GM12878 (cell line): ENCODE results near the gene RCE1. TPM values are rescaled to one million over a fixed set of nuclear protein-coding genes. Genes with fewer than 3 reads are reported as not detected.
A peak's percentile ranks its signal among the peaks of the same experiment; 100 is the strongest.

Experiments
- ATAC-seq: fragments of 200-7000 bp; cut with Tn5 transposase; 3 replicates; pipeline ENCODE4 v1.9.1; 2020; ENCODE audit warnings: mild to moderate bottlenecking, moderate library complexity
- BruUV-seq: library from RNA; stranded (reverse); fragments of 400-500 nt; replicated peaks from 2 replicates; lab custom pipeline; 2021; lab: Mats Ljungman, UMichigan
- CTCF ChIA-PET: fragments of 300-600 bp; sonication (Branson Sonifier 250); formaldehyde crosslinking; extraction: SDS; loops from one replicate; lab custom pipeline; 2021; ENCODE audit warnings: inconsistent platforms; lab: Yijun Ruan, JAX
- POLR2A ChIA-PET: fragments of 350-600 bp; formaldehyde crosslinking; extraction: SDS; loops from one replicate; lab custom pipeline; 2021; ENCODE audit warnings: inconsistent platforms; lab: Charles Lee
- RAD21 ChIA-PET: fragments of 300-600 bp; sonication (Branson Sonifier 250); formaldehyde crosslinking; loops from one replicate; lab custom pipeline; 2023; ENCODE audit warnings: antibody characterized with exemption; ENCODE audit not compliant: unreplicated experiment; lab: Charles Lee
- SMC1A ChIA-PET: fragments of 300-600 bp; sonication (Branson Sonifier 250); formaldehyde crosslinking; loops from one replicate; lab custom pipeline; 2023; ENCODE audit not compliant: unreplicated experiment, uncharacterized antibody; lab: Charles Lee
- DNase-seq: peaks from one replicate; pipeline ENCODE4 v3.0.0-alpha.2; 2011; ENCODE audit warnings: low read depth, low spot score
- FAIRE-seq: peaks from 3 replicates; lab custom pipeline; 2011; peaks lifted over from hg19 to GRCh38; lab: Jason Lieb, UNC
- H2AFZ ChIP-seq: 2 replicates; pipeline ENCODE4 v1.6.0; 2011; ENCODE audit warnings: low read depth, low read length, control low read depth; ENCODE audit not compliant: control insufficient read depth
- H3K27ac ChIP-seq: 2 replicates; pipeline ENCODE4 v1.5.1; 2011; ENCODE audit warnings: control low read depth; ENCODE audit not compliant: control insufficient read depth, insufficient read depth
- H3K27me3 ChIP-seq, 2 experiments: replicated peaks in 1 of 2; 2 replicates each; pipeline versions ENCODE4 v1.6.0 to v1.6.1; 2011; ENCODE audit warnings: low read length in 1 of 2; ENCODE audit not compliant: control insufficient read depth in 2 of 2, insufficient read depth in 2 of 2
- H3K36me3 ChIP-seq, 2 experiments: 2 replicates each; pipeline ENCODE4 v1.5.1; 2011; ENCODE audit warnings: low read length in 1 of 2; ENCODE audit not compliant: control insufficient read depth in 2 of 2, insufficient read depth in 2 of 2
- H3K4me1 ChIP-seq: 2 replicates; pipeline ENCODE4 v1.6.1; 2011; ENCODE audit warnings: mild to moderate bottlenecking, low read length, moderate library complexity, mixed read lengths; ENCODE audit not compliant: control insufficient read depth, insufficient read depth
- H3K4me2 ChIP-seq: 2 replicates; pipeline ENCODE4 v1.6.0; 2011; ENCODE audit warnings: control low read depth; ENCODE audit not compliant: control insufficient read depth, insufficient read depth
- H3K4me3 ChIP-seq: fragments of 200-600 bp; sonication (generic); 2 replicates; pipeline ENCODE4 v1.5.1; 2016
- H3K79me2 ChIP-seq: 2 replicates; pipeline ENCODE4 v1.6.0; 2011; ENCODE audit warnings: low read length; ENCODE audit not compliant: control insufficient read depth, insufficient read depth
- H3K9ac ChIP-seq: 2 replicates; pipeline ENCODE4 v1.8.0; 2011; ENCODE audit warnings: low read length, control low read depth, mixed read lengths; ENCODE audit not compliant: control insufficient read depth, insufficient read depth
- H3K9me3 ChIP-seq: replicated peaks from 3 replicates; pipeline ENCODE4 v1.5.1; 2011; ENCODE audit warnings: mild to moderate bottlenecking, low read length; ENCODE audit not compliant: control insufficient read depth, insufficient read depth
- H4K20me1 ChIP-seq: 2 replicates; pipeline ENCODE4 v1.6.0; 2011; ENCODE audit not compliant: control insufficient read depth, insufficient read depth
- ASH2L ChIP-seq: fragments of 300-600, 200-600 bp; sonication (generic); IDR thresholded peaks from 2 replicates; pipeline ENCODE4 v1.6.1; 2017; ENCODE audit warnings: low read depth, mild to moderate bottlenecking, borderline replicate concordance
- CHD2 ChIP-seq: IDR thresholded peaks from 2 replicates; pipeline ENCODE4 v1.6.1; 2011; ENCODE audit warnings: low read depth, low read length, improper control_type of control experiment, borderline replicate concordance
- EED ChIP-seq: sonication (generic); IDR thresholded peaks from 2 replicates; pipeline ENCODE4 v1.6.1; 2016; ENCODE audit warnings: antibody characterized with exemption, low read depth
- GATAD2B ChIP-seq: fragments of 450-650 bp; conservative IDR thresholded peaks from 2 replicates; pipeline ENCODE4 v1.6.1; 2017; ENCODE audit warnings: low read depth, mild to moderate bottlenecking, moderate library complexity
- HDAC2 ChIP-seq: fragments of 200-600 bp; sonication (generic); IDR thresholded peaks from 2 replicates; pipeline ENCODE4 v1.6.1; 2017
- HDAC6 ChIP-seq: fragments of 200-600 bp; sonication (generic); IDR thresholded peaks from one replicate; pipeline ENCODE4 v1.8.0; 2017; ENCODE audit warnings: antibody characterized with exemption; ENCODE audit not compliant: unreplicated experiment
- HDGF ChIP-seq: fragments of 450-650 bp; IDR thresholded peaks from 2 replicates; pipeline ENCODE4 v1.6.1; 2016; ENCODE audit warnings: antibody characterized with exemption
- NR2F1 ChIP-seq: fragments of 450-650 bp; conservative IDR thresholded peaks from 2 replicates; pipeline ENCODE4 v1.6.1; 2017; ENCODE audit warnings: mild to moderate bottlenecking
- RELA ChIP-seq: fragments of 450-650 bp; IDR thresholded peaks from 2 replicates; pipeline ENCODE4 v1.8.0; 2014; ENCODE audit warnings: borderline replicate concordance; ENCODE audit not compliant: partially characterized antibody
- RUNX3 ChIP-seq: IDR thresholded peaks from 2 replicates; pipeline ENCODE4 v1.6.1; 2012; ENCODE audit warnings: low read length, inconsistent platforms
- STAT3 ChIP-seq: IDR thresholded peaks from 2 replicates; pipeline ENCODE4 v1.6.1; 2011; ENCODE audit warnings: low read depth, low read length, improper control_type of control experiment
- WGBS: methylation state at CpG from one replicate; pipeline ENCODE4 v1.1.6; 2016; ENCODE audit warnings: low lambda C conversion rate; ENCODE audit not compliant: insufficient replicate concordance, insufficient coverage; ENCODE audit errors: missing lambda C conversion rate; 5-methylcytosine and 5-hydroxymethylcytosine counted together
- in situ Hi-C: fragments of 300-500 bp; cut with MboI; formaldehyde crosslinking; loops from 9 replicates; pipeline ENCODE4 v1.14.3; 2018; ENCODE audit warnings: mixed read lengths
- intact Hi-C: fragments of 100-400 bp; cut with micrococcal nuclease; formaldehyde crosslinking; loops from one replicate; pipeline ENCODE4 v1.14.2; 2022; ENCODE audit not compliant: unreplicated experiment
- polyA plus RNA-seq, 11 experiments: library from polyadenylated mRNA; depleted of rRNA in 4 of 11; unstranded in 6 of 11; stranded (reverse) in 5 of 11; fragments of >200 nt; fragmentation: Nextera tagmentation in 4 of 11; fragmentation: Illumina TruSeq in 1 of 11; extraction: Ambion mirVana in 4 of 11; extraction: Trizol in 1 of 11; gene quantifications; 1 replicate in 1 of 11; 2 replicates in 10 of 11; pipeline versions ENCODE4 v1.2.1 to v1.2.3, GENCODE V29; 2011 to 2016; ENCODE audit warnings: inconsistent platforms in 2 of 11, missing spikeins in 2 of 11, low read depth in 1 of 11
- total RNA-seq, 4 experiments: library from RNA; depleted of rRNA in 3 of 4; stranded (reverse); fragments of >200 nt in 3 of 4; fragmentation: Illumina TruSeq in 1 of 4; extraction: Trizol in 1 of 4; gene quantifications; 2 replicates each; pipeline versions ENCODE4 v1.2.1 to v1.2.3, GENCODE V29; 2013 to 2021
- TF ChIP-seq, protein P1 (sequence below): fragments of 450-650 bp; IDR thresholded peaks from 2 replicates; pipeline ENCODE4 v1.6.1; 2017; ENCODE audit warnings: antibody characterized with exemption, mild to moderate bottlenecking, moderate library complexity
- TF ChIP-seq, protein P2 (sequence below): fragments of 450-650 bp; IDR thresholded peaks from 2 replicates; pipeline ENCODE4 v1.6.1; 2016; ENCODE audit warnings: mild to moderate bottlenecking
- TF ChIP-seq, protein P3 (sequence below): fragments of 450-650 bp; IDR thresholded peaks from 2 replicates; pipeline ENCODE4 v1.6.1; 2018; ENCODE audit warnings: mild to moderate bottlenecking, low read depth, moderate library complexity; ENCODE audit not compliant: partially characterized antibody

The RCE1 gene
- total and polyA plus RNA-seq, 10 of the 15 experiments (the other 5 are each of a cell fraction or from before 2014, with no cell fraction given): 0.79 to 32.9 (median 16.4) TPM

DNA sequence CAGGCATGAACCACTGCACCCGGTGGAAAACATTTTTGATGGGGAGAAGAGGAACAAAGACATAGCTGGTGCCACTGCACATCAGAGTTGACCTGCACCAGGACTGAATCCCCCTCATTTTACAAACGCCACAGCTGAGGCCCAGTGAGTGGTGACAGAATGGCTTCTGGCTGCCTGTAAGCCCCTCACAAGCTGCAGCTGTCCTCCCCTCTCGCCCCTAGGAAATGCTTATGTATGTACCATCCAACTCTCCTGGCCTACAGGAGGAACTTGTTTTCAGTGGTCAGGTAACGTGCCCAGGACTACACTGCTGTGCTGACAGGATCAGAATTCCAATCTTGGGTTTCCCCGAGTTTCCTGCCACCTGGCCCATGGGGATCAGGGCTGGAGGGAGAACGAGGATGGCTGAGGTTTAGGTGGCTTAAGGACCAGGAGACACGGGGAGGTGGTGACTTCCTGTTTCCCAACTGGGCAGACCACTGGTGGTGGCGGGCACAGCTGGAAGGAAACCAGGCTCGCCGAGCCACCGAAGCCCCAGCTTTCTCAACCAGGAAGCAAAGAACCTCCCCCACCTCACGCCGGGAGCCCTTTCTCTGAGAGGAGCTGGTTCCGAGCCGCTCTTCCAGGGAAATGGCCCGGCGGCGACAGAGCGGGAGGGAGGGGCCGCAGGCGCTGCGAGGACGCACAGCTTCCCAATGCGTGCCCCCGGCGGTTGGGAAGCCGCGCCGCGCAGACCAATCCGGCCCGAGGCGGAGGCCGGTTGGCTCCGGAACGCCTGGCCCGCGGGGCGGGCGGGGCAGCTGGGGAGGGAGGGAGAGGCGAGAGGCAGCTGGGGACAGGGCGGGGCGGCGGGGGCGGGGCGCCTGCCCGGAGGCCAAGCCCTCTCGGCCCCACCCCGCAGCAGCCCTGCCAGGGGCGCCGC, 12.6 kb downstream of the RCE1 start:
- Histone ChIP-seq H3K27me3 (no peaks in the 10 kb centered on the region), H2AFZ (peak overlapping the region; percentile 91), H3K27ac (peak overlapping the region; percentile 96), H3K9ac (peak overlapping the region; percentile 97), H4K20me1 (no peaks in the 10 kb centered on the region), H3K9me3 (no peaks in the 10 kb centered on the region), H3K79me2 (peaks cover 8% of the 10 kb centered on the region), H3K36me3 (no peaks in the 10 kb centered on the region), H3K4me1 (peaks cover 6% of the 10 kb centered on the region), H3K4me2 (peak overlapping the region; percentile 94), H3K4me3 (peak overlapping the region; percentile 64)
- FAIRE-seq (peak; percentile 13), ATAC-seq (peak; percentile 95), DNase-seq (peak; percentile 50)
- intact Hi-C loops (no loop called here), in situ Hi-C loops (no loop called here)
- CTCF ChIA-PET: interaction anchor here (0.6 to 1.7 kb wide), 6 partner anchors 11 to 1629 kb away, joined by 3 to 5 read pairs (median 3); partner anchors contain the start of gene MRPL11
- WGBS: 5% methylated on average over 38 of the region's 51 CpGs
- POLR2A ChIA-PET: interaction anchor here (0.5 to 2.7 kb wide), 11 partner anchors 12 to 510 kb away, joined by 3 to 49 read pairs (median 4); partner anchors contain the start of genes RBM4B, RCE1 and SLC29A2
- SMC1A ChIA-PET: interaction anchor here (1.1 to 2.2 kb wide), 2 partner anchors 13 to 25 kb away, joined by 3 to 14 read pairs; partner anchors contain the start of gene RCE1
- TSS peak; percentile 98 for BruUV-seq
- RAD21 ChIA-PET: interaction anchor here (1.0 to 1.3 kb wide), 4 partner anchors 11 to 250 kb away, joined by 3 to 10 read pairs (median 4); partner anchors contain the start of gene RCE1
- TF ChIP-seq, protein P1, sequence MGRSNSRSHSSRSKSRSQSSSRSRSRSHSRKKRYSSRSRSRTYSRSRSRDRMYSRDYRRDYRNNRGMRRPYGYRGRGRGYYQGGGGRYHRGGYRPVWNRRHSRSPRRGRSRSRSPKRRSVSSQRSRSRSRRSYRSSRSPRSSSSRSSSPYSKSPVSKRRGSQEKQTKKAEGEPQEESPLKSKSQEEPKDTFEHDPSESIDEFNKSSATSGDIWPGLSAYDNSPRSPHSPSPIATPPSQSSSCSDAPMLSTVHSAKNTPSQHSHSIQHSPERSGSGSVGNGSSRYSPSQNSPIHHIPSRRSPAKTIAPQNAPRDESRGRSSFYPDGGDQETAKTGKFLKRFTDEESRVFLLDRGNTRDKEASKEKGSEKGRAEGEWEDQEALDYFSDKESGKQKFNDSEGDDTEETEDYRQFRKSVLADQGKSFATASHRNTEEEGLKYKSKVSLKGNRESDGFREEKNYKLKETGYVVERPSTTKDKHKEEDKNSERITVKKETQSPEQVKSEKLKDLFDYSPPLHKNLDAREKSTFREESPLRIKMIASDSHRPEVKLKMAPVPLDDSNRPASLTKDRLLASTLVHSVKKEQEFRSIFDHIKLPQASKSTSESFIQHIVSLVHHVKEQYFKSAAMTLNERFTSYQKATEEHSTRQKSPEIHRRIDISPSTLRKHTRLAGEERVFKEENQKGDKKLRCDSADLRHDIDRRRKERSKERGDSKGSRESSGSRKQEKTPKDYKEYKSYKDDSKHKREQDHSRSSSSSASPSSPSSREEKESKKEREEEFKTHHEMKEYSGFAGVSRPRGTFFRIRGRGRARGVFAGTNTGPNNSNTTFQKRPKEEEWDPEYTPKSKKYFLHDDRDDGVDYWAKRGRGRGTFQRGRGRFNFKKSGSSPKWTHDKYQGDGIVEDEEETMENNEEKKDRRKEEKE: no peak
- TF ChIP-seq GATAD2B (peak; percentile 23; the same call in 1 of the 2 replicates), RUNX3 (no peak), RELA (no peak), HDAC6 (no peak), NR2F1 (no peak), EED (peak; percentile 71), HDGF (peak; percentile 64), ASH2L (no peak), STAT3 (no peak), HDAC2 (no peak), CHD2 (0 out of 2 replicates have a peak, but pooled peaks have one; percentile 17)
- TF ChIP-seq, protein P2, sequence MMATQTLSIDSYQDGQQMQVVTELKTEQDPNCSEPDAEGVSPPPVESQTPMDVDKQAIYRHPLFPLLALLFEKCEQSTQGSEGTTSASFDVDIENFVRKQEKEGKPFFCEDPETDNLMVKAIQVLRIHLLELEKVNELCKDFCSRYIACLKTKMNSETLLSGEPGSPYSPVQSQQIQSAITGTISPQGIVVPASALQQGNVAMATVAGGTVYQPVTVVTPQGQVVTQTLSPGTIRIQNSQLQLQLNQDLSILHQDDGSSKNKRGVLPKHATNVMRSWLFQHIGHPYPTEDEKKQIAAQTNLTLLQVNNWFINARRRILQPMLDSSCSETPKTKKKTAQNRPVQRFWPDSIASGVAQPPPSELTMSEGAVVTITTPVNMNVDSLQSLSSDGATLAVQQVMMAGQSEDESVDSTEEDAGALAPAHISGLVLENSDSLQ: no peak
- TF ChIP-seq, protein P3, sequence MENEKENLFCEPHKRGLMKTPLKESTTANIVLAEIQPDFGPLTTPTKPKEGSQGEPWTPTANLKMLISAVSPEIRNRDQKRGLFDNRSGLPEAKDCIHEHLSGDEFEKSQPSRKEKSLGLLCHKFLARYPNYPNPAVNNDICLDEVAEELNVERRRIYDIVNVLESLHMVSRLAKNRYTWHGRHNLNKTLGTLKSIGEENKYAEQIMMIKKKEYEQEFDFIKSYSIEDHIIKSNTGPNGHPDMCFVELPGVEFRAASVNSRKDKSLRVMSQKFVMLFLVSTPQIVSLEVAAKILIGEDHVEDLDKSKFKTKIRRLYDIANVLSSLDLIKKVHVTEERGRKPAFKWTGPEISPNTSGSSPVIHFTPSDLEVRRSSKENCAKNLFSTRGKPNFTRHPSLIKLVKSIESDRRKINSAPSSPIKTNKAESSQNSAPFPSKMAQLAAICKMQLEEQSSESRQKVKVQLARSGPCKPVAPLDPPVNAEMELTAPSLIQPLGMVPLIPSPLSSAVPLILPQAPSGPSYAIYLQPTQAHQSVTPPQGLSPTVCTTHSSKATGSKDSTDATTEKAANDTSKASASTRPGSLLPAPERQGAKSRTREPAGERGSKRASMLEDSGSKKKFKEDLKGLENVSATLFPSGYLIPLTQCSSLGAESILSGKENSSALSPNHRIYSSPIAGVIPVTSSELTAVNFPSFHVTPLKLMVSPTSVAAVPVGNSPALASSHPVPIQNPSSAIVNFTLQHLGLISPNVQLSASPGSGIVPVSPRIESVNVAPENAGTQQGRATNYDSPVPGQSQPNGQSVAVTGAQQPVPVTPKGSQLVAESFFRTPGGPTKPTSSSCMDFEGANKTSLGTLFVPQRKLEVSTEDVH: no peak
